Fibroblast of skin of scalp (primary cell): Measurements from ENCODE around the gene HILPDA.
"Not testable (repeated sequence)": the region's sequence is repeated elsewhere in the genome, so short reads cannot be mapped to it uniquely, and the experiment has no call there.

Experiments
- DNase-seq: peaks from one replicate; pipeline ENCODE4 v3.0.0-alpha.2; 2013

Gene HILPDA

DNA sequence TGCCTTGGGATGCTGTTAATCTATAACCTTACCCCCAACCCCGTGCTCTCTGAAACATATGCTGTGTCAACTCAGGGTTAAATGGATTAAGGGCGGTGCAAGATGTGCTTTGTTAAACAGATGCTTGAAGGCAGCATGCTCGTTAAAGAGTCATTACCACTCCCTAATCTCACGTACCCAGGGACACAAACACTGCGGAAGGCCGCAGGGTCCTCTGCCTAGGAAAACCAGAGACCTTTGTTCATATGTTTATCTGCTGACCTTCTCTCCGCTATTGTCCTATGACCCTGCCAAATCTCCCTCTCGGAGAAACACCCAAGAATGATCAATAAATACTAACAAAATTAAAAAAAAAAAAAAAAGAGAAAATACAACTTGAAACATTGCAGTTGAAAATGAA is 8.3 kb downstream of the HILPDA start:
- not testable (repeated sequence) for DNase-seq

DNA sequence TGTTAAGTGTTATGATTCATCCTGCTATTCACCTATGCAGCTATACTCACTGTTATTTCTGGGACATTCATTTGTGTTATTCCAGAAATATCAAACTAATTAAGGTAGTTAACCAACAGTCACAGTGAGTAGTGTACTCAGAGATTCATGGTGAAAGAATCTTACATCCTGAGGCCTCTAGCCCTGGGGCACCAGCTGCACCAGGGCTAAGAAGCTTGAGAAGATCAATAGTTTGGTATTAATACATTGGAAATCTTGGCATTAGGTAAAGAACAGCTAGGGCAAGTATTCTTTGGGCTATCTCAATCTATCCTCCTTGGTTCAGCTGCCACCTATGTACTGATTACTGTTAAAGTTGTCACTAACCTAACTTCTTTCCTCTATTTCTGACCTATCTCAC is 11.2 kb downstream of the HILPDA start:
- DNase-seq, result not testable (repeated sequence)

DNA sequence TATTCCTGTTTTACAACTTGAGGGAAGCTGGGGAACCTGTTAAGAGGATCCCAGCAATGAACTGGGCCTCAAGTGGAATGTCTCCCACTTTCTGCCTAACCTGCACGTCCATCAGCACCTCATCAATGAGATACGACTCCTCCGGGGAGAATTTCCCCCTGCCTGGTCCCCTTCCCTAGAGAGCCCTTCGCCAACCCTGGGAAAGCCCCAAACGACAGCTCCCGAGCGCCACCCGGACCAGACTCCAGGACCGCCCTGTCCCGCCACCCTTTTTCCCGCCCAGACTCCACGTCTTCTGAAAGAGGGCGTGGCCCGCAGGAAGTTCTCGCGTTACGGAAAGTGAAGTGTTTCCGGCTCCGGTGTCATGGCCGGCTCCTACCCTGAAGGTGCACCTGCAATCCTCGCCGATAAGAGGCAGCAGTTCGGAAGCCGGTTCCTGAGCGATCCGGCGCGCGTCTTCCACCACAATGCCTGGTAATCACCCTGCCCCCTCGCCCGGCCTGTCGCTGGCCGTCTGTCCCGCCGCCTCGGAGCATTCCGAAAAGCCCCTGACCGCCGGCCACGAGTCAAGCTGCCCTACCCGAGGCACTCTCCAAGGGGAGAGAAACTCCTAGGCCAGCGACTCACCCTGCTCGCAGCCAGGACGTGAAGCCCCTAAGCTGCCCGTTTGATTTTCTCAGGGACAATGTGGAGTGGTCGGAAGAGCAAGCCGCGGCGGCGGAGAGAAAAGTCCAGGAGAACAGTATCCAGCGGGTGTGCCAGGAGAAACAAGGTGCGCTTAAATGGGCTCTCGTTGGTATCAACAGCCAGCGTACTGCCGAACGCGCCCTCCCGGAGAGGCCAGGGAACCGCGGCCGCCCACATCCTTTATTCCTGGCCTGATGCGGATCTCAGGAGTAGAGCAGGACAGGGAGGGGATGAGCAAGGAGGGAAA is 21.0 kb downstream of the HILPDA start, which contains the start of gene METTL2B:
Gene METTL2B (plus strand): TSS at position 347 of the 934 bp plus-strand sequence. CDS start 18 bp downstream, at position 365.
- DNase-seq, result peak; percentile 93

DNA sequence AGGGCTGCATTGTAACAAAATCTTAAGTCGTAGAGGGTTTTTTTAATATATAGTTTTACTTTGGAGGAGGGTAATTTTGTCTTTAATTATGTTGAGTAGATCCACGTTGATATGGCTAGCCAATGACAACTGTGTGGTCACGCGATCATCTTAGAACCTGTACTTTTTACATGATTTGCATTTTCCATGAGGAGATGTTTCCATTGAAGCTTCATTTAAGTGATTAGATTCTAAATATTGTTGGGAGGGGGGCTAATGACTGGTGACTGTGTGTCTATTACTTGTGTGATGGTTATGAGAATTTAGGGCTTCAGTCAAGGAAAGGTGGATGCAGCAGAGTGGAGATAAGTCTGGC is 21.6 kb downstream of the HILPDA start:
- not testable (repeated sequence) for DNase-seq

DNA sequence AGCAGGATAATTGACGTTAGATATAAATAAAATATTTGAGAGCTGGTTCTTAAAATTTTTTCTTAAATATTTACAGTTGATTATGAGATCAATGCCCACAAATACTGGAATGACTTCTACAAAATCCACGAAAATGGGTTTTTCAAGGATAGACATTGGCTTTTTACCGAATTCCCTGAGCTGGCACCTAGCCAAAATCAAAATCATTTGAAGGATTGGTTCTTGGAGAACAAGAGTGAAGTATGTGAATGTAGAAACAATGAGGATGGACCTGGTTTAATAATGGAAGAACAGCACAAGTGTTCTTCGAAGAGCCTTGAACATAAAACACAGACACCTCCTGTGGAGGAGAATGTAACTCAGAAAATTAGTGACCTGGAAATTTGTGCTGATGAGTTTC is 23.4 kb downstream of the HILPDA start:
- not testable (repeated sequence) for DNase-seq

DNA sequence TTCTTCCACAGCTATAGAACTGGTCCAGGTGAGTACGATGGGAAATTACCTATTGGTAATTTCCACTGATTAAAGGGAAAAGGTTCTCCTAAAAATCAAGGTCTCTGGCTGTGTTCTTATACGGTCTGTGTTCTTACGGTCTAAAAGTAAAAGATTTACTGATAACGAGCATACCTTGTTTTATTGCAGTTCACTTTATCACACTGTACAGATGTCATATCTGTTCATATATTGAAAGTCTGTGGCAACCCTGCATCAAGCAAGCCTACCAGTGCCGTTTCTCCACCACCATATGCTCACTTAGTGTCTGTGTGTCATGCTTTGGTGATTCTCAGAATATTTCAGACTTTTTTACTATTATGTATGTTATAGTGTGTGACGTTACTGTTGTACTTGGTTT is 32.5 kb downstream of the HILPDA start:
- not testable (repeated sequence) for DNase-seq

DNA sequence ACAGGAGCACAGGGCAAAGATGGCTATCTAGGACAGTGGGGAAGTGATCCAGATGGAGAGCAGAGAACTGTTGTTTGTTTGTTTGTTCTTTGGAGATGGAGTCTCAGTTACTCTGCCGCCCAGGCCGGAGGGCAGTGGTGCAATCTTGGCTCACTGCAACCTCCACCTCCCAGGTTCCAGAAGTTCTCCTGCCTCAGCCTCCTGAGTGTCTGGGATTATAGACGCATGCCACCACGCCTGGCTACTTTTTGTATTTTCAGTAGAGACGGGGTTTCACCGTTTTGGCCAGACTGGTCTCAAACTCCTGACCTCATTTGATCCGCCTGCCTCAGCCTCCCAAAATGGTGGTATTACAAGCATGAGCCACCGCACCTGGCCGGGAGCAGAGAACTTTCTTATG is 41.7 kb downstream of the HILPDA start:
- DNase-seq, result no peak

DNA sequence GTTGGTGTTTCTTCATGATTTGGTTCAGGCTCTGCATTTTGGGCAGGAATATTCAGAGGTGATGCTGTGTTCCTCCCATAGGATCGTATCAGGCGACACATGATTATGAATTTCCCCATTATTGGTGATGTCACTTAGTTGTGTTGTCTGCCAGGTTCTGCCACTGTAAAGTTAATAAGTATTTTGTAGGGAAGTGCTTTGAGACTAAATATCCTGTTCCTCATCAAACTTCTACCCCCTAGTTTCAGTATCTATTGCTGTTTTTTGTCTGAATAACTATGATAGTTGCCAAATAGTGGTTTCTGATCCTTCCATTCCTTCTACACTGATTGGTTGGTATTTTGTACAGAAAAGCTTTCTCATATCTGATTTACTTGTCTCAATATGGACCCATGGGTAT is 49.7 kb downstream of the HILPDA start:
- DNase-seq, result not testable (repeated sequence)

DNA sequence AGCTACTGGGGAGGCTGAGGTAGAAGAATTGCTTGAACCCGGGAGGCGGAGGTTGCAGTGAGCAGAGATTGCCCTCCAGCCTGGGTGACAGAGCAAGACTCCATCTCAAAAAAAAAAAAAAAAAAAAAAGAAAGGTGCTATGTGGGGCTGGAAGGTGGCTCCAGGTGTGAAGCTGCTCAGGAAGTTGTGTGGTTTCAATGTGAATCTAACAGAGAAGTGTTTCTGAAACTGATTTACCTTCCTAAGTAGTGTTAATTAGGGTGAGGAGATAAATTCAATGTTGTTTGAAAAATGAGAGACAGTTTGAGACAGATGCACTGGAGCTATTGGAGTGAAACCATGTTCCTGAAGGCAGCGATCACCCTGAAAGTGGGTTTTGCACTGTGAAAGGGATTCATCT is 51.1 kb downstream of the HILPDA start:
- not testable (repeated sequence) for DNase-seq

DNA sequence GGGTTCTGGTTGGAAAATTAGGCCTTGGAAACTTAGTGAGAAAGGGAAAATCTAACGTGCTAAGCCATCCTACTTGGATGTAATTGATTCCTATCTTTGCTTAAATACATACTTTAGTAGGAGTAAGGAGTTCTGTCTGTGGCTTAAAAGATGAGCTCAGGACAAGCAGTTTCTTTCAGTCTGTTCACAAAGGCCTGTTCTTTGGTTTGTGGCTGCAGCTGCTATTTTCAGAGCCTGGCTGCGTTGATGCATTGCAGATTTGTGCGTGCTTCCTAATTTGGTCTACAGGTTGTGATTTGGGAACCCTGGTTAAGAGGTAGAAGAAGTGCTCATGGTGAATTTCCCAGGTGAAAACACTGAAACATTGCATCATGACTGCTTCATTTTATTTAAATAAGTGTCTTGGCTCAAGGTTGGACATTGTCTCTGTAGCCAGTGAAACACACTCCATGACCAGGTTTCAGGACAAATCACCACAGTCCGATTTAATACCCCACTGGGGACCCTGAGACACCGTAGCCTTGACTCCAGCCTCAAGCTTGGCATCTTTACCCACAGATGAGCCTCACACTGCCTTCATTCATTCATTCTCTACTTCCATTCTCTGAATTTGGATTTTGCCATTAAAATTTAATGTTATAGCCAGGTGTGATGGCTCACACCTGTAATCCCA is 51.8 kb downstream of the HILPDA start:
- not testable (repeated sequence) for DNase-seq
